Endothelial cell of umbilical vein (primary cell): Measurements from ENCODE around the gene GNA12.

Source experiments
- POLR2A ChIP-seq: IDR thresholded peaks from 2 replicates; pipeline ENCODE4 v1.6.1; 2012; ENCODE audit warnings: low read depth, mild to moderate bottlenecking, control low read depth, low read length
- POLR2AphosphoS5 ChIP-seq: IDR thresholded peaks from 2 replicates; pipeline ENCODE4 v1.6.1; 2012; ENCODE audit warnings: low read depth, mild to moderate bottlenecking, control low read depth, low read length, moderate library complexity; ENCODE audit not compliant: insufficient read depth
- TF ChIP-seq, protein P1 (sequence below), 2 donors: IDR thresholded peaks; 1 replicate in 1 of 2; 2 replicates in 1 of 2; pipeline ENCODE4 v1.5.1; 2011; ENCODE audit warnings: low read length in 2 of 2, mild to moderate bottlenecking in 2 of 2, moderate library complexity in 2 of 2, control low read depth in 1 of 2, inconsistent platforms in 1 of 2, low read depth in 1 of 2; ENCODE audit not compliant: insufficient read depth in 1 of 2; ENCODE audit errors: extremely low read depth in 1 of 2

DNA sequence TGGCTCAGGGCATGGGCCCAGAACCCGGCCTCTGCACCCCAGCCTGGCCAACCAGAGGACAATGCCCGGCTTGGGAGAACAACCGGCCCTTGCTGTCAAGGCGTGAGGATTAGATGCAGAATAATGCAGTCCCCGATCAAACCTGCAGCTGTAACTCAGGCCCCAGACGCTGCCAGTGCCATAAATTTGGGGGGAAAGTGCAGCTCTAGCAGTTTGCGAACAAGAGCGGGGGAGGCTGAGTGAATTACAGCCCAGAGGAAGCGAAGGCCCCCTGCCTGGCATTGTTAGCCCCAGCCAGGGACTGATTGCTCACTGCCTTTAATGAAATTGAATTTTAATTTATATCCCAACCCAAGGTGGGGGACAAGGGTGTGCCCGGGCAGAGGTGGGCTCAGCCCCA lies 38.0 kb upstream of the GNA12 start:
- TF ChIP-seq POLR2AphosphoS5 (no peak), POLR2A (no peak)
- TF ChIP-seq, protein P1, sequence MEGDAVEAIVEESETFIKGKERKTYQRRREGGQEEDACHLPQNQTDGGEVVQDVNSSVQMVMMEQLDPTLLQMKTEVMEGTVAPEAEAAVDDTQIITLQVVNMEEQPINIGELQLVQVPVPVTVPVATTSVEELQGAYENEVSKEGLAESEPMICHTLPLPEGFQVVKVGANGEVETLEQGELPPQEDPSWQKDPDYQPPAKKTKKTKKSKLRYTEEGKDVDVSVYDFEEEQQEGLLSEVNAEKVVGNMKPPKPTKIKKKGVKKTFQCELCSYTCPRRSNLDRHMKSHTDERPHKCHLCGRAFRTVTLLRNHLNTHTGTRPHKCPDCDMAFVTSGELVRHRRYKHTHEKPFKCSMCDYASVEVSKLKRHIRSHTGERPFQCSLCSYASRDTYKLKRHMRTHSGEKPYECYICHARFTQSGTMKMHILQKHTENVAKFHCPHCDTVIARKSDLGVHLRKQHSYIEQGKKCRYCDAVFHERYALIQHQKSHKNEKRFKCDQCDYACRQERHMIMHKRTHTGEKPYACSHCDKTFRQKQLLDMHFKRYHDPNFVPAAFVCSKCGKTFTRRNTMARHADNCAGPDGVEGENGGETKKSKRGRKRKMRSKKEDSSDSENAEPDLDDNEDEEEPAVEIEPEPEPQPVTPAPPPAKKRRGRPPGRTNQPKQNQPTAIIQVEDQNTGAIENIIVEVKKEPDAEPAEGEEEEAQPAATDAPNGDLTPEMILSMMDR (IDR thresholded peaks at IDR 0.05; ENCODE audit: extremely low read depth in 1 of 2, insufficient read depth in 1 of 2, low read depth in 1 of 2, low read length in 2 of 2) = no peak
